GM18519 (cell line): ENCODE measurements around the gene CYSLTR2.

Experiments used
- ATAC-seq: cut with Tn5 transposase; IDR thresholded peaks from one replicate; pipeline ENCODE4 v1.9.1; 2021; ENCODE audit warnings: mild to moderate bottlenecking, moderate library complexity; ENCODE audit not compliant: unreplicated experiment, low FRiP score

The CYSLTR2 gene, protein sequence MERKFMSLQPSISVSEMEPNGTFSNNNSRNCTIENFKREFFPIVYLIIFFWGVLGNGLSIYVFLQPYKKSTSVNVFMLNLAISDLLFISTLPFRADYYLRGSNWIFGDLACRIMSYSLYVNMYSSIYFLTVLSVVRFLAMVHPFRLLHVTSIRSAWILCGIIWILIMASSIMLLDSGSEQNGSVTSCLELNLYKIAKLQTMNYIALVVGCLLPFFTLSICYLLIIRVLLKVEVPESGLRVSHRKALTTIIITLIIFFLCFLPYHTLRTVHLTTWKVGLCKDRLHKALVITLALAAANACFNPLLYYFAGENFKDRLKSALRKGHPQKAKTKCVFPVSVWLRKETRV

GRCh38 chr13:48653472-48653939 lies at the start of gene CYSLTR2:
Gene CYSLTR2 (plus strand): TSS chr13:48653929. CDS start chr13:48706818, 52,889 bp downstream.
- ATAC-seq = peak; percentile 53

DNA sequence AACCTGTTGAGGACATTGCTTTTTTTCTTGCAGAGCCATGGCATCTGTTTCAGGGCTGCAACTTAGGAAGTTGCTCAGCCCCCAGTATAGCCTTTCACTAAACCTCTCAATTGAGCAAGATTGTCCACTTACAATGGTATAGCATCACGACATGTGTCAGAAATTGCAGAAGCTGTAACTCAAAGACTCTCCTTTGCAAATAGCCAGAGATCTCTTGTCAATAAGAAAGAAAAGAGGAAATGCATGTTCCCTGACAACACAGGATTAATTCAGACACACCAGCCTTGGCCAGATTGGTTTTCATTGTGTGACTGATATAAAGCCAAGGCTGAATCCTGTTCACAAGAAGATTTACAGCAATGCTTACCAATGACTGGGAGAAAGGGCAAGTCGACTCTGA lies 38.7 kb upstream of the CYSLTR2 start:
- no peak for ATAC-seq

DNA sequence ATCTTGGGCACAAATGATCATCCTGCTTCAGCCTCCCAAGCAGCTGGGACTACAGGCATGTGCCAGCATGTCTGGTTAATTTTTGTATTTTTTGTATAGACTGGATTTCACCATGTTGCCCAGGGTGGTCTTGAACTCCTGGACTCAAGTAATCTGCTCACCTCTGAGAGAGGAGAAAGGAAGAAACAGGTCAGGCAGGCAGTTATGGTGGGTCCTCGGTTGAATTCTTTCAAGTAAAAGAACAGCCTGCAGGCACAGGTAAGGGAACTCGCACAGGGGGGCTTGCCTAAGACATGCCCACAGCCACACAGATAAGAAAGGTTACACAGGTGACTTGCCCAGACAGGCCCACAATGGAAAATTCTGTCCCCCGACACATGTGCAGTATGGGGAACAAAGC lies 34.8 kb upstream of the CYSLTR2 start:
- ATAC-seq = no peak

GRCh38 chr13:48621056-48621455 lies 32.7 kb upstream of the CYSLTR2 start:
- no peak for ATAC-seq

- no peak for ATAC-seq
These were observed 29.7 kb upstream of the CYSLTR2 start for GRCh38 chr13:48624016-48624415.

DNA sequence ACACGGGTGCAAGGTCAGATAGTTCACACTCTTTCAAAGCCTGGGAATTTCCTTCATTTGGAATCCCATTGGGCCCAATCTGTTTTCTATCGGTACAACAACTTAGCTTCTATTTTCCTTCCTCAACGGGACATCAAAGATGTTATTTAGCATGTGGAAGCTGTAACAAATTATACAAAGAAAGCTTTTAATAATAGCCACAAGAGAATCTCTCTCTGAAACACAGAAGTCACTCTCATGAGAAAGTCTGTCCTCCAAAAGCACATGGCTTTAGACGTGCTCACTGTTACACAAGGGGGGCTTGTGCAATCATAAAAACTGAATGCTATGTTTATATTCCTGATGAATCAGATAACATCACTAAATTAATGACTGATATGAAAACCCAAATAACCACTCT lies 28.9 kb upstream of the CYSLTR2 start:
- no peak for ATAC-seq

DNA sequence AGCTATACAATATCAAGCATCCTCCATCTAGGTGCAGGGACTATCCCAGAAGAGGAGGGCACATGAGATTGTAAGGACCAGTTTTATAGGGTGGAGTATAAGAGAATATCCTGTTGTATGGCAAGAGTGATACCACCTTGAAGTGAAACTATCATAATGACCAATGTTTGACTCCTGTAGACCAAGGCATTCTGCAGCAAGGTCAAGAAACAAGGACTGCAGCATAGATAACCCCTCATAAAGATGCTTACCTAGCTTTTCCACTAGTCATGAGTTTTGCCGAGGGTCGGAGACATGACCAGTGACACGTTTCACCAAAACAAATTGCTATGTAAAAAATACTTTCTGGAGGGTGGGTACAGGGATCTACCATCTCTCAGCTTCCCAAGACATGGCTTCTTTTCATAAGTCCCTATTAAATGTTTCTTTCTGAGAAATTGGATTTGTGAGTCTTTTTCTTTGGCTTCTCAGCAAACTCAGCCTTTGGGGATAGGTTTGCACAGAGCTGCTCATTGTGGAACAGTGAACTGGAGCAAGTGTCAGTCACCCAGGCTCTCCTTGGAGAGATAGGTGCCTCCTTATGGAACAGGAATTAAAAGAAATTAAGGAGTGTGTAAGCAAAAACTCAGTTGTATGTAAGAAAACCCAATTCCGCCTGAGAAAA lies 28.2 kb upstream of the CYSLTR2 start:
- no peak for ATAC-seq

GRCh38 chr13:48626077-48626449 lies 27.7 kb upstream of the CYSLTR2 start:
- ATAC-seq = no peak

DNA sequence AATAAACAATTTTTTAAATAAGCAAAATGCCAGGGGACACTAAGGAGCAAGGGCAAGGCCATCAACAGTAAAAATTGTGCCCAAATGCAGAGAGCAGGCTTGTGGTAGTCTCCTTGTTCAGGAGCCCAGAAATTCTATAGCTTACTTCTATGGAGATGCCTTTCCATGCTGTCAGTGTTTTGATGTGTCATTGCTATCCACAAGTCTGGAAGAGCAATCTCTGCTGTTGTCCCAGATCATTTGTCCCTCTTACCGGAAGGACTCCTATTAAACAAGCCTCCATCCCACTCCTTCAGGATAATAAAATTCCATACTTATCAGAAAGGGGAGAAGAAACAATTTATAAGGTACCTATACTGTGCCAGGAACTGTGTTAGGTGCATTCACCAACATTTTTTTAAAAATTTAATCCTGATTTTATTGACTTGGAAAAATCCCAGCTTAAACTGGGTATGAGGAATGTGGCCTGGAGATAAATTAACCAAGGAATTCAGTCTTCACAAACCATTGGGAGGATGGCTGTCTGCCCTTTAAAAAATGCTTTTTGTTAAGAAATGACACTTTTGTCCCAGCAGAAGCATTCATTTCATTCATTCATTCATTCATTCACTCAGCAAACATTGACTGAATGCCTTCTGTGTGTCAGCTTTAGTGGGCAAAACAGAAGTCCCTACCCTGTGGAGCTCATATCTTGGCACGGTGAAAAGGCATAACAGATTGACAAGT lies 26.8 kb upstream of the CYSLTR2 start:
- no peak for ATAC-seq

DNA sequence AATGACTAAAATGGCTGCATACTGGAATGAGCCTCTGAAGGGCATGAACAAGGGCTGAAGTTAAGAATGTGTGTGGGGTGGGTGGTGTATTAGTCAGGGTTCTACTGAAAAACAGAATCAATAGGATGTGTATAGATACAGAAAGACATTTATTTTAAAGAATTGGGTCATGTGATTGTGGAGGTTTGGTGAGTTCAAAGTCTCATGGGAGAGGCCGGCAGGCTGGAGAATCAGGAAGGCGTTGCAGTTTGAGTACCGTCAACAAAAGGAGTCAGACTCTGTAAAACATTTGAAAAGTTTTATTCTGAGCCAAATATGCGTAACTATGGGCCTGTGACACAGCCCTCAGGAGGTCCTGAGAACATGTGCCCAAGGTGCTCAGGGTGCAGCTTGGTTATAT lies 24.5 kb upstream of the CYSLTR2 start:
- ATAC-seq = no peak

GRCh38 chr13:48630291-48630690 lies 23.4 kb upstream of the CYSLTR2 start:
- ATAC-seq = no peak

- ATAC-seq = no peak
These were observed 23.0 kb upstream of the CYSLTR2 start for GRCh38 chr13:48630773-48631172.

DNA sequence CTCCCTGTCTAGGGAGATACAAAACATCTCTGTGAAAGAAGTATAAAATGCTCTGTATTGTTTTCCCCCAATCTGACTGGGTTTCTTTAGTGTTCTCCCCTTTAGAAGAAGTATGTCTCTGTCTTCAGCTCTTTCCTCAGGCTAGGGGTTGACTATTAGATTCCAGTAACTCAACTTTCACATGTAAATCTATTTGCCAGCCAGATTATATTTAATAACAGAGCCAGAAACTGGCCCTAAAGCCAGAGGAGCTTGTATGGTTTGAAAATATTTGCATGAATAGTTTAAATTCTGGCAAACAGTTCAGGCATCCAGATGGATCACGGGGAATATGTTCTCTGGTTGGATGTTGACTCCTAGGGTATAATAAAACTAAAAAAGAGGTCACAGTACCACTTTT lies 22.3 kb upstream of the CYSLTR2 start:
- no peak for ATAC-seq

- ATAC-seq = no peak
These were observed 20.0 kb upstream of the CYSLTR2 start for GRCh38 chr13:48633700-48634099.

- no peak for ATAC-seq
These were observed 19.1 kb upstream of the CYSLTR2 start for GRCh38 chr13:48634636-48635035.

GRCh38 chr13:48635478-48635877 lies 18.3 kb upstream of the CYSLTR2 start:
- ATAC-seq = no peak

DNA sequence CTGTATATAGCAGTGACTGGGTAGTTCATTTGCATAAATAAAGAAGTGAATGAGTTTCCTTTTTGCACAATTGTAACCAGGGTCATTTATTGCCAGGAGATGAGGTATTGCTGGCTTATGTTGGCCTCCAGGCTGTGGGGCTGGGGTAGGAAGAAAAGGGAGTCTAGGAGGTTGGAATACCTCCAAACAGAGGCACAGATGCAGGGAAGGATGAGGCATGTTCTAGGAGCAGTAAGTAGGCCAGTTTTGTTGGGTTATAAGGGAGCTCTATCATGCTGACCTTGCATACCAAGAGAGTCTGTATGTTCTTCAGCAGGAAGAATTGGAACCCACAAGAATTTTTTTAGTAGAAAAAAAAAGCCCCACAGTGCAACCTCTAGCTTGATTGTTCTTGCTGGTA lies 17.2 kb upstream of the CYSLTR2 start:
- ATAC-seq = no peak

DNA sequence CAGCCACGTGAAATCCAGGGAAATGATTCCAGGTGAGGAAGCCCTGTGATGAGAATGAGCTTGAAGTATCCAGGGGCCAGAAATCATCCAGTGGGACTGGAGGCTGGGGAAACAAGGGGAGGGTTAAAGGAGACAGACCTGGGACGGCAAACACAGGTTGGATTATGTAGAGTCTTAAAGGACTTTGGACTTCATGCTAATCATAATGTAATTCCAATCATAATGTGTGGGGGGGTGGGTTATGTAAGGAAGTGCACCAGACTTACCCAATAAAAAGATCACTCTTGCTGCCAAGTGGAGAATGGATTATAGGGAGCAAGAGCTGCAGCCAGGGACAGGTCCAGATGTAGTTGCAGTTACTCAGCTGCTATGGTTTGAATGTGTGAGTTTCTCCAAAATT lies 16.1 kb upstream of the CYSLTR2 start:
- no peak for ATAC-seq

DNA sequence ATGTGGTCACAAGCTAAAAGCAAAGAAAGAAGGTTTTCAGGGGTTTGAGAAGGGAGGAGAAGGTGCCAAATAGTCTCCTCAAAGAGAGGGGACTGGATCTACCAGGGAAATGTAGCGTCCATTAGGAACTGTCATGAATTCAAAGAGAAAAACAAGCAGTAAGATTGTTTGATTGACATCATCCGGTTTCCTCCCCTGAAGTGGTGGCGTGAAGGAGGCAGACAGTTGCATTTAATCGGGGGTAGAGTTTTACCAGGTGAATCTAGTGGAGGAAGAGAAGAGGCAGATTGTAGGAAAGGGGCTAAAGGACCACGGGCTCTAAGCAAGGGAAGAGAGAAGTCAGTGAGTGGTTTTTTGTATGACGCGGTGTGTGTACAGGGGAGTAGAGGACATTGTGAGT lies 13.0 kb upstream of the CYSLTR2 start:
- ATAC-seq = no peak

GRCh38 chr13:48641404-48641803 lies 12.3 kb upstream of the CYSLTR2 start:
- ATAC-seq = no peak

- no peak for ATAC-seq
These were observed 11.7 kb upstream of the CYSLTR2 start for GRCh38 chr13:48642061-48642460.
